Stimulated activated naive CD8-positive, alpha-beta T cell treated with anti-CD3 and anti-CD28 coated beads, Interleukin-15, Interleukin-2, amounts not matched to agents 100 U/mL and 50 U/mL, for 24 hours (primary cell): Measurements from ENCODE around the gene PHAF1.

ENCODE experiments used
- ATAC-seq: fragments of 150-1000 bp; cut with Tn5 transposase; one replicate; pipeline ENCODE4 v1.10.0; 2021
- DNase-seq: peaks from one replicate; pipeline ENCODE4 v3.0.0; 2021

The PHAF1 gene

GRCh38 chr16:67196881-67197280, 87.1 kb downstream of the PHAF1 start:
- ATAC-seq = no peak
- no peak for DNase-seq

GRCh38 chr16:67197704-67198103, 88.0 kb downstream of the PHAF1 start:
- ATAC-seq = no peak
- no peak for DNase-seq
